Measurements from ENCODE around the gene ATXN7L3. TPM values are rescaled to one million over a fixed set of nuclear protein-coding genes. Genes with fewer than 3 reads are reported as not detected.

ATXN7L3 gene
- total and polyA plus RNA-seq, 9 of the 15 experiments (the other 6 are each of a cell fraction or from before 2014, with no cell fraction given), result 0.62 to 66.1 (median 33.2) TPM

DNA sequence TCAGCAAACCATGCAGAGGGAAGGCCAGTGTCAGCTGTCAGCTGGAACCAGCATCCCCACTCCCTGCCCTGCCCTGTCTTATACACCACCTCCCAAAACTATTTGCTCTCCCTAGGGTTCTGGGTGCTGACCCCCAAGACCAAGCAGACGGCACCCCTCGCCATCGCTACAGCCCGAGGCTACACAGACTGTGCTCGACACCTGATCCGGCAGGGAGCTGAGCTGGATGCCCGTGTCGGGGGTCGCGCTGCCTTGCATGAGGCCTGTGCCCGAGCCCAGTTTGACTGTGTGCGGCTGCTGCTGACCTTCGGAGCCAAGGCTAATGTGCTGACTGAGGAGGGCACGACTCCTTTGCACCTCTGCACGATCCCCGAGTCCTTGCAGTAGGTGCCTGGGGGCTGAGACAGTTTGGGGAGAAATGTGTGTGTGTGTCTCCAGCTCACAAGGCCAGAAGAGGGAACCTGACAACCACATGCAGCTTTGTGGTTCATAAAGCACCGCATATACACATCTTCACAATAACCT lies 27.7 kb downstream of the ATXN7L3 start:
- in situ Hi-C loops (cut with MboI), result no loop called here
- ATAC-seq (no peak), DNase-seq (ENCODE audit: extremely low read depth in 1 of 4, low spot score in 3 of 4) (no peak), FAIRE-seq (no peak)
- no peaks in the 10 kb centered on the region for H3K9me3 ChIP-seq (replicated peaks; ENCODE audit: control insufficient read depth, insufficient read depth, low read depth, low read length)
- no peak overlapping the region for H3K27ac ChIP-seq (ENCODE audit: extremely low read depth, low read depth, low read length)
- H4K20me1 ChIP-seq (replicated peaks; ENCODE audit: control insufficient read depth, insufficient read depth, low read length), result no peaks in the 10 kb centered on the region
- H3K79me2 ChIP-seq (ENCODE audit: control insufficient read depth, insufficient read depth, low read length), result no peaks in the 10 kb centered on the region
- no peak overlapping the region for H3K4me3 ChIP-seq
- no peak overlapping the region for H3K4me2 ChIP-seq (ENCODE audit: insufficient read depth, low read length)
- H3K9me1 ChIP-seq (ENCODE audit: control insufficient read depth, insufficient read depth, low read length), result no peaks in the 10 kb centered on the region
- TF ChIP-seq, protein P1, sequence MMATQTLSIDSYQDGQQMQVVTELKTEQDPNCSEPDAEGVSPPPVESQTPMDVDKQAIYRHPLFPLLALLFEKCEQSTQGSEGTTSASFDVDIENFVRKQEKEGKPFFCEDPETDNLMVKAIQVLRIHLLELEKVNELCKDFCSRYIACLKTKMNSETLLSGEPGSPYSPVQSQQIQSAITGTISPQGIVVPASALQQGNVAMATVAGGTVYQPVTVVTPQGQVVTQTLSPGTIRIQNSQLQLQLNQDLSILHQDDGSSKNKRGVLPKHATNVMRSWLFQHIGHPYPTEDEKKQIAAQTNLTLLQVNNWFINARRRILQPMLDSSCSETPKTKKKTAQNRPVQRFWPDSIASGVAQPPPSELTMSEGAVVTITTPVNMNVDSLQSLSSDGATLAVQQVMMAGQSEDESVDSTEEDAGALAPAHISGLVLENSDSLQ (IDR thresholded peaks at IDR 0.05), result no peak
- TF ChIP-seq, protein P2, sequence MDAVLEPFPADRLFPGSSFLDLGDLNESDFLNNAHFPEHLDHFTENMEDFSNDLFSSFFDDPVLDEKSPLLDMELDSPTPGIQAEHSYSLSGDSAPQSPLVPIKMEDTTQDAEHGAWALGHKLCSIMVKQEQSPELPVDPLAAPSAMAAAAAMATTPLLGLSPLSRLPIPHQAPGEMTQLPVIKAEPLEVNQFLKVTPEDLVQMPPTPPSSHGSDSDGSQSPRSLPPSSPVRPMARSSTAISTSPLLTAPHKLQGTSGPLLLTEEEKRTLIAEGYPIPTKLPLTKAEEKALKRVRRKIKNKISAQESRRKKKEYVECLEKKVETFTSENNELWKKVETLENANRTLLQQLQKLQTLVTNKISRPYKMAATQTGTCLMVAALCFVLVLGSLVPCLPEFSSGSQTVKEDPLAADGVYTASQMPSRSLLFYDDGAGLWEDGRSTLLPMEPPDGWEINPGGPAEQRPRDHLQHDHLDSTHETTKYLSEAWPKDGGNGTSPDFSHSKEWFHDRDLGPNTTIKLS (IDR thresholded peaks at IDR 0.05; ENCODE audit: borderline replicate concordance, low read depth), result no peak
- TF ChIP-seq POLR2G (IDR thresholded peaks at IDR 0.05; ENCODE audit: low read depth, low read length) (peak; percentile 76), CBX1 (IDR thresholded peaks at IDR 0.05; ENCODE audit: low read depth) (no peak), MAFG (tag; conservative IDR thresholded peaks at IDR 0.05) (no peak), YBX1 (IDR thresholded peaks at IDR 0.05) (no peak), NR4A1 (CRISPR knock-in tag; IDR thresholded peaks at IDR 0.05) (no peak), NR4A1 (tag; IDR thresholded peaks at IDR 0.05) (no peak), ZNF316 (IDR thresholded peaks at IDR 0.05) (no peak), POLR2A (conservative IDR thresholded peaks at IDR 0.05) (peak; percentile 36; the same call in 1 of the 2 replicates), MTA3 (IDR thresholded peaks at IDR 0.05; ENCODE audit: borderline replicate concordance) (no peak)
- TF ChIP-seq, protein P3, sequence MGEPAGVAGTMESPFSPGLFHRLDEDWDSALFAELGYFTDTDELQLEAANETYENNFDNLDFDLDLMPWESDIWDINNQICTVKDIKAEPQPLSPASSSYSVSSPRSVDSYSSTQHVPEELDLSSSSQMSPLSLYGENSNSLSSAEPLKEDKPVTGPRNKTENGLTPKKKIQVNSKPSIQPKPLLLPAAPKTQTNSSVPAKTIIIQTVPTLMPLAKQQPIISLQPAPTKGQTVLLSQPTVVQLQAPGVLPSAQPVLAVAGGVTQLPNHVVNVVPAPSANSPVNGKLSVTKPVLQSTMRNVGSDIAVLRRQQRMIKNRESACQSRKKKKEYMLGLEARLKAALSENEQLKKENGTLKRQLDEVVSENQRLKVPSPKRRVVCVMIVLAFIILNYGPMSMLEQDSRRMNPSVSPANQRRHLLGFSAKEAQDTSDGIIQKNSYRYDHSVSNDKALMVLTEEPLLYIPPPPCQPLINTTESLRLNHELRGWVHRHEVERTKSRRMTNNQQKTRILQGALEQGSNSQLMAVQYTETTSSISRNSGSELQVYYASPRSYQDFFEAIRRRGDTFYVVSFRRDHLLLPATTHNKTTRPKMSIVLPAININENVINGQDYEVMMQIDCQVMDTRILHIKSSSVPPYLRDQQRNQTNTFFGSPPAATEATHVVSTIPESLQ (CRISPR knock-in tag; IDR thresholded peaks at IDR 0.05), result no peak
- CTCF ChIA-PET (ENCODE audit: low intra/inter-chr PET ratio), result interaction anchor here (0.6 kb wide), 1 partner anchor 257 kb away, joined by 3 read pairs; no protein-coding TSS in a partner anchor
- H3K27me3 ChIP-seq (ENCODE audit: control insufficient read depth in 2 of 2, insufficient read depth in 2 of 2, low read length in 2 of 2), result no peaks in the 10 kb centered on the region
- intact Hi-C loops (cut with micrococcal nuclease), result no loop called here
- 78% methylated on average over 15 of the region's 17 CpGs for WGBS (ENCODE audit: insufficient coverage, low coverage, missing lambda C conversion rate)
- POLR2A ChIA-PET, result interaction anchor here (0.6 to 3.6 kb wide), 5 partner anchors 13 to 287 kb away, joined by 3 to 35 read pairs (median 4); partner anchors contain the start of gene TMUB2
- peaks cover 13 to 31% of the 10 kb centered on the region in 2 experiments; a peak in 4 of 5 replicates for H3K4me1 ChIP-seq (replicated peaks in 1 of 2; ENCODE audit: control insufficient read depth in 2 of 2, insufficient read depth in 2 of 2, low read length in 2 of 2)
- no peak overlapping the region for H3K9ac ChIP-seq (ENCODE audit: insufficient read depth in 1 of 2, low read depth in 2 of 2, low read length in 2 of 2)
- peaks cover 10% of the 10 kb centered on the region; the same call in 1 of the 3 replicates for H3K36me3 ChIP-seq (ENCODE audit: control insufficient read depth, insufficient read depth, low read length)
- H2AFZ ChIP-seq (ENCODE audit: low read depth, low read length), result no peak overlapping the region
- BruUV-seq (replicated peaks), result no TSS peak

Data from K562 (cell line).